OCI-LY7 (cell line): ENCODE data around the gene PPA2. TPM values are rescaled to one million over a fixed set of nuclear protein-coding genes. Genes with fewer than 3 reads are reported as not detected.
A peak's percentile ranks its signal among the peaks of the same experiment; 100 is the strongest.

ENCODE experiments used
- BruUV-seq: library from RNA; stranded (reverse); fragments of 400-500 nt; replicated peaks from 2 replicates; lab custom pipeline; 2021; lab: Mats Ljungman, UMichigan
- CTCF ChIA-PET: fragments of 300-600 bp; sonication (Branson Sonifier 250); formaldehyde crosslinking; loops from one replicate; lab custom pipeline; 2022; ENCODE audit warnings: antibody characterized with exemption; ENCODE audit not compliant: unreplicated experiment; lab: Charles Lee
- POLR2A ChIA-PET: fragments of 300-600 bp; sonication (Branson Sonifier 250); formaldehyde crosslinking; loops from one replicate; lab custom pipeline; 2022; ENCODE audit warnings: antibody characterized with exemption; lab: Charles Lee
- DNase-seq: peaks from one replicate; pipeline ENCODE4 v3.0.0-alpha.2; 2015; ENCODE audit warnings: low spot score
- H2AFZ ChIP-seq: fragments of 200-600 bp; sonication (generic), shearing (Covaris generic); 2 replicates; pipeline ENCODE4 v1.6.1; 2014; ENCODE audit warnings: mild to moderate bottlenecking, antibody characterized with exemption, low read length, moderate library complexity
- H3K27ac ChIP-seq: fragments of 200-600 bp; sonication (generic); 2 replicates; pipeline ENCODE4 v1.5.1; 2014; ENCODE audit warnings: mixed run types, low read depth, mild to moderate bottlenecking, moderate library complexity, low read length, inconsistent platforms; ENCODE audit not compliant: poor library complexity, severe bottlenecking
- H3K36me3 ChIP-seq: fragments of 200-600 bp; sonication (generic); 2 replicates; pipeline ENCODE4 v1.6.1; 2014; ENCODE audit warnings: mild to moderate bottlenecking, antibody characterized with exemption, low read length, moderate library complexity, mixed read lengths; ENCODE audit not compliant: insufficient read depth
- H3K4me1 ChIP-seq: fragments of 200-600 bp; sonication (generic); 2 replicates; pipeline ENCODE4 v1.5.1; 2014; ENCODE audit warnings: mild to moderate bottlenecking, low read length; ENCODE audit not compliant: insufficient read depth, poor library complexity, severe bottlenecking
- H3K4me2 ChIP-seq: fragments of 200-600 bp; sonication (generic); 2 replicates; pipeline ENCODE4 v1.6.1; 2014; ENCODE audit warnings: mild to moderate bottlenecking, low read length
- H3K4me3 ChIP-seq: fragments of 200-600 bp; sonication (generic); 2 replicates; pipeline ENCODE4 v1.5.1; 2014; ENCODE audit warnings: mild to moderate bottlenecking, low read depth, low read length; ENCODE audit not compliant: poor library complexity, severe bottlenecking
- H3K79me2 ChIP-seq: fragments of 200-600 bp; sonication (generic); 2 replicates; pipeline ENCODE4 v1.6.1; 2016; ENCODE audit warnings: low read depth, mild to moderate bottlenecking, low read length, moderate library complexity, mixed read lengths; ENCODE audit not compliant: insufficient read depth
- H3K9me2 ChIP-seq: fragments of 200-600 bp; sonication (generic); 2 replicates; pipeline ENCODE4 v1.6.1; 2016; ENCODE audit warnings: mild to moderate bottlenecking, low read length, mixed read lengths; ENCODE audit not compliant: insufficient read depth
- H3K9me3 ChIP-seq: fragments of 200-600 bp; sonication (generic); 2 replicates; pipeline ENCODE4 v1.6.1; 2014; ENCODE audit warnings: mild to moderate bottlenecking, mixed run types, low read length, mixed read lengths
- H4K20me1 ChIP-seq: fragments of 200-600 bp; sonication (generic); 2 replicates; pipeline ENCODE4 v1.6.1; 2014; ENCODE audit warnings: mild to moderate bottlenecking, antibody characterized with exemption, low read length, moderate library complexity, mixed read lengths; ENCODE audit not compliant: insufficient read depth
- EZH2phosphoT487 ChIP-seq: fragments of 200-600 bp; sonication (generic); IDR thresholded peaks from 2 replicates; pipeline ENCODE4 v1.6.1; 2018; ENCODE audit warnings: low read depth, borderline replicate concordance, mild to moderate bottlenecking, mixed run types, antibody characterized with exemption, low read length, moderate library complexity, mixed read lengths
- intact Hi-C: fragments of 100-400 bp; cut with micrococcal nuclease; formaldehyde crosslinking; loops from one replicate; pipeline ENCODE4 v1.10.0; 2022; ENCODE audit not compliant: unreplicated experiment
- total RNA-seq, 2 experiments: library from RNA; depleted of rRNA in 1 of 2; stranded (reverse); fragments of >200 nt in 1 of 2; shearing (Covaris generic) in 1 of 2; gene quantifications; 2 replicates each; pipeline ENCODE4 v1.2.3, GENCODE V29; 2014 to 2022
- TF ChIP-seq, protein P1 (sequence below): fragments of 200-600 bp; sonication (generic); conservative IDR thresholded peaks from 2 replicates; pipeline ENCODE4 v1.5.1; 2014; ENCODE audit warnings: mild to moderate bottlenecking, antibody characterized with exemption, low read length, moderate library complexity, mixed read lengths

Gene PPA2
- total RNA-seq, 2 experiments from 2014 or later = 73.1 to 74.6 TPM

DNA sequence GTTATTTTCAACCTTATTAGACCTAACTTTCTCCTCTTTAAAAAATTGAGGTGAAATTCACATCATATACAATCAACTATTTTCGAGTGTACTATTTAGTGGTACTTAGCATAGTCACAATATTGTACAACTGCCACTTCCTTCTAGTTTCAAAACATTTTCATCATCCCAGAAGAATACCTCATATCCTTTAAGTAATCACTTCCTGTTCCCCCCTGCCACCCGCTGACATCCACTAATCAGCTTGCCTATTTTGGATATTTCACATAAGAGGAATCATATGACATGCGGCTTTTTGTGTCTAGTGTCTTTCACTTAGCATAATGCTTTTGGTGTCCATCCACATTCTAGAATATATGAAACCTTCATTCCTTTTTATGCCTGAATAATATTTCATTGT, 10.0 kb upstream of the PPA2 start:
- H3K36me3 ChIP-seq = no peaks in the 10 kb centered on the region
- H3K27ac ChIP-seq = no peak overlapping the region
- no peak overlapping the region for H3K4me3 ChIP-seq
- intact Hi-C loops = no loop called here
- no TSS peak for BruUV-seq
- H3K79me2 ChIP-seq = no peaks in the 10 kb centered on the region
- no peak for DNase-seq
- no peaks in the 10 kb centered on the region for H3K9me2 ChIP-seq
- no peaks in the 10 kb centered on the region for H3K4me1 ChIP-seq
- H4K20me1 ChIP-seq = no peaks in the 10 kb centered on the region
- H2AFZ ChIP-seq = no peak overlapping the region
- H3K4me2 ChIP-seq = no peak overlapping the region
- no peaks in the 10 kb centered on the region for H3K9me3 ChIP-seq
- TF ChIP-seq, protein P1, sequence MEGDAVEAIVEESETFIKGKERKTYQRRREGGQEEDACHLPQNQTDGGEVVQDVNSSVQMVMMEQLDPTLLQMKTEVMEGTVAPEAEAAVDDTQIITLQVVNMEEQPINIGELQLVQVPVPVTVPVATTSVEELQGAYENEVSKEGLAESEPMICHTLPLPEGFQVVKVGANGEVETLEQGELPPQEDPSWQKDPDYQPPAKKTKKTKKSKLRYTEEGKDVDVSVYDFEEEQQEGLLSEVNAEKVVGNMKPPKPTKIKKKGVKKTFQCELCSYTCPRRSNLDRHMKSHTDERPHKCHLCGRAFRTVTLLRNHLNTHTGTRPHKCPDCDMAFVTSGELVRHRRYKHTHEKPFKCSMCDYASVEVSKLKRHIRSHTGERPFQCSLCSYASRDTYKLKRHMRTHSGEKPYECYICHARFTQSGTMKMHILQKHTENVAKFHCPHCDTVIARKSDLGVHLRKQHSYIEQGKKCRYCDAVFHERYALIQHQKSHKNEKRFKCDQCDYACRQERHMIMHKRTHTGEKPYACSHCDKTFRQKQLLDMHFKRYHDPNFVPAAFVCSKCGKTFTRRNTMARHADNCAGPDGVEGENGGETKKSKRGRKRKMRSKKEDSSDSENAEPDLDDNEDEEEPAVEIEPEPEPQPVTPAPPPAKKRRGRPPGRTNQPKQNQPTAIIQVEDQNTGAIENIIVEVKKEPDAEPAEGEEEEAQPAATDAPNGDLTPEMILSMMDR = no peak
- TF ChIP-seq EZH2phosphoT487 = no peak
- ChIA-PET POLR2A (interaction anchor here (1.1 kb wide), 1 partner anchor 10 kb away, joined by 3 read pairs; the partner anchor contains the start of gene PPA2), CTCF (no interaction called here)

DNA sequence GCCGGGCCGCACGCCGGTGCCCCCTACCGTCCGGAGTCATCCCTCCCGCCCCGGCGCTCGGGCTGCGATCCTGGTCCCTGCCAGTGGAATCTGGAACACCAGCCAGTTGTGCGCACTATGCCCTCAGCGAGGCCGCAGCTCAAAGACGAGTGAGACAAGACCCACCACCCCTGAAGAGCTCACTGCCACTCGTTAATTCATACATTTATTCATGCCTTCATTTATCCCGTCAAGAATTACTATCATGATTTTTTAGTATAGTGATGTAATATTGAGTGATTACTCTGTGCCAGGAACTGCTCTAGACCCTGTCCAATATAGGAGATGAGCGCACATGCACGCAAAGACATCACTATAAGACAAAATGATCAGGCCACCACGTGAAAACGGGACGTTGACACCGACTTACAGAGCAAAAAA, 247 bp upstream of the PPA2 start:
- no peak for DNase-seq
- H3K4me1 ChIP-seq = peaks cover 21% of the 10 kb centered on the region
- H3K4me2 ChIP-seq = peak overlapping the region; percentile 40; the same call in 1 of the 2 replicates
- TF ChIP-seq, protein P1 = peak; percentile 82
- TF ChIP-seq EZH2phosphoT487 = no peak
- no TSS peak for BruUV-seq
- H3K36me3 ChIP-seq = peaks cover 6% of the 10 kb centered on the region; the same call in 1 of the 2 replicates
- H3K27ac ChIP-seq = peak overlapping the region; percentile 79
- no peaks in the 10 kb centered on the region for H3K9me2 ChIP-seq
- H4K20me1 ChIP-seq = peaks cover 24% of the 10 kb centered on the region
- peak overlapping the region; percentile 44 for H2AFZ ChIP-seq
- ChIA-PET CTCF (interaction anchor here (1.2 to 1.3 kb wide), 3 partner anchors 13 to 842 kb away, joined by 3 to 4 read pairs (median 4); partner anchors contain the start of gene AIMP1), POLR2A (interaction anchor here (0.6 to 1.7 kb wide), 19 partner anchors 8 to 729 kb away, joined by 3 to 8 read pairs (median 4); no protein-coding TSS in a partner anchor)
- H3K79me2 ChIP-seq = peaks cover 41% of the 10 kb centered on the region; the same call in 1 of the 2 replicates
- H3K9me3 ChIP-seq = no peaks in the 10 kb centered on the region
- H3K4me3 ChIP-seq = peak overlapping the region; percentile 91
- intact Hi-C loops = loop anchor here (5.0 kb wide), 1 partner anchor 843 kb away; the partner anchor contains the start of genes AIMP1 and TBCK

DNA sequence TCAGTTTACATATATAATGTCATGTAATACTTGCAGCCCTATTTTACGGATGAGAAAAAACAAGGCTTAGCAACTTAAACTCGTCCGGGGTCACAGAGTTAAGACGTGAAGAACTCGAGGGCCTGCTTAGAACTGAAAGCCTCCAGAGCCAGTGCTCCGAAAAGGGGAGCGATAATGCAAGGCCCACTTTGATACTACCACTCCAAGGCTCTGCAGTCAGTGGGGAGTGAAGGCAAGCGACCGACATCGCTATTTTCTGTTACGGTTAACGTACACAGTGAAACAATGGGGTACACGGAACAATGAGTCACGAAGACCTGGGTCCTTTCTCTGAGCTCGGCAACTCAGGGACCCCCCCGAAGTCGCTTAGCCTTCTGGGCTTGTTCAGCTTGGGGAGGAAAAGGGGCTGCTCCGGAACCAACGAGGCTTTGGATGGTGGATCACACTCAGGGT, 965 bp downstream of the PPA2 start:
- no TSS peak for BruUV-seq
- no peak for DNase-seq
- intact Hi-C loops = loop anchor here (1.0 to 5.0 kb wide), 2 partner anchors 235 to 844 kb away; partner anchors contain the start of genes AIMP1, GSTCD, INTS12 and TBCK
- peaks cover 25% of the 10 kb centered on the region for H4K20me1 ChIP-seq
- peaks cover 21% of the 10 kb centered on the region for H3K4me1 ChIP-seq
- peak overlapping the region; percentile 79 for H3K27ac ChIP-seq
- H3K4me3 ChIP-seq = peak overlapping the region; percentile 91
- H3K9me3 ChIP-seq = no peaks in the 10 kb centered on the region
- TF ChIP-seq EZH2phosphoT487 = no peak
- TF ChIP-seq, protein P1 = no peak
- ChIA-PET CTCF (interaction anchor here (1.3 kb wide), 2 partner anchors 12 to 225 kb away, joined by 4 read pairs; no protein-coding TSS in a partner anchor), POLR2A (interaction anchor here (0.9 to 1.7 kb wide), 10 partner anchors 10 to 345 kb away, joined by 3 to 7 read pairs (median 5); no protein-coding TSS in a partner anchor)
- H3K79me2 ChIP-seq = peaks cover 48% of the 10 kb centered on the region
- peaks cover 15% of the 10 kb centered on the region for H3K36me3 ChIP-seq
- H2AFZ ChIP-seq = peak overlapping the region; percentile 83; the same call in 1 of the 2 replicates
- H3K9me2 ChIP-seq = no peaks in the 10 kb centered on the region
- peak overlapping the region; percentile 77 for H3K4me2 ChIP-seq
